Measurements from ENCODE around the gene THEMIS. TPM values are rescaled to one million over a fixed set of nuclear protein-coding genes. Genes with fewer than 3 reads are reported as not detected.
"Not testable (repeated sequence)": the region's sequence is repeated elsewhere in the genome, so short reads cannot be mapped to it uniquely, and the experiment has no call there.

Gene THEMIS
- total RNA-seq, 4 donors from 2014 or later: 1.6 TPM; not detected in 3

DNA sequence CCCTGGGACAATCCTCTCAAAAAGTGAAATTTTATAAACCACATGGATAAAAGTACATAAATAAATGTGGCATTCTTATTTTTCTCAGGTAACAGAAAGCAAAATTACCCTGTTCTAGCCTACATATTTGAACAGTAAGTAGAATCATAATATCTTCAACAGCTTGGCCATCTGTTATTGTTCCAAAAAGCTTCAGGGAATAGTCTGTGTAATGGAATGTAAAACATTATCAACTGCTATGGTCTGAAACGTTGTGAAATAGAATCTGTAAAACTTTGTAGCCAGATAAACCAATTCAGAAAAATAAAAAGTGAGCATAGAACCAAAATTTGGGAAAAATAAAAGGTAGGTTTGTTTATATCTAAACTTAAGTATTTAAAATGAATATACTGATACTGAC is 114.7 kb downstream of the THEMIS start:
- Histone ChIP-seq H3K9me3 (no peaks in the 10 kb centered on the region), H3K4me1 (no peaks in the 10 kb centered on the region), H3K27ac (no peak overlapping the region), H3K27me3 (no peaks in the 10 kb centered on the region), H3K36me3 (no peaks in the 10 kb centered on the region), H3K4me3 (no peak overlapping the region)
- TF ChIP-seq EP300 (IDR thresholded peaks at IDR 0.05) (no peak), POLR2AphosphoS5 (IDR thresholded peaks at IDR 0.05) (no peak), POLR2A (IDR thresholded peaks at IDR 0.05) (no peak), CTCF (IDR thresholded peaks at IDR 0.05) (no peak)
- 12% methylated on average over 1 of the region's 1 CpG for WGBS
- no peak for DNase-seq (ENCODE audit: low spot score in 2 of 2)

DNA sequence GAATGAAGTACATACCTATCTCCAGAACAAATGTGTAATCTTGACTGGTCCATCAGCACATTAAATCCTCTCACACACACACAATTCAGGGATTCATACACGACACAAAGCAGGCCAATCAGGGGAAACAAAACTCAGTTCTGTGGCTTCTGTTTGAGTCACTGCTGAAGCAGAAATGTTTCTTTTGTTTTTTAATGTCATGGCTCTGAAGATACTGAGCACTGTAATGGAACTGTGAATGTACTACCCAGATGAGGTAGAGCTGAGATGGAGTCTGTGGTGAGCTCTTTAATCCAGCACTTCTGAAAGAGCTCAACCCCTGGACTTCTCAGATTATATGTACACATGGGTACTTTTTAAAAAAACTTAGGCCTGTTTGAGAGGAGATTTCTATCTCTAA is 116.4 kb downstream of the THEMIS start:
- Histone ChIP-seq H3K4me3 (no peak overlapping the region), H3K27me3 (no peaks in the 10 kb centered on the region), H3K4me1 (no peaks in the 10 kb centered on the region), H3K36me3 (no peaks in the 10 kb centered on the region), H3K27ac (no peak overlapping the region), H3K9me3 (no peaks in the 10 kb centered on the region)
- 75% methylated on average over 1 of the region's 1 CpG for WGBS
- no peak for DNase-seq (ENCODE audit: low spot score in 2 of 2)
- TF ChIP-seq EP300 (IDR thresholded peaks at IDR 0.05): no peak

- H3K9me3 ChIP-seq; H3K27ac ChIP-seq; DNase-seq (ENCODE audit: low spot score in 2 of 2); H3K36me3 ChIP-seq; H3K4me3 ChIP-seq; H3K4me1 ChIP-seq; H3K27me3 ChIP-seq: not testable (repeated sequence)
- 62% methylated on average over 3 of the region's 4 CpGs for WGBS
Measured at GRCh38 chr6:127781636-127782272, 119.1 kb downstream of the THEMIS start.

GRCh38 chr6:127776320-127776719 is 124.5 kb downstream of the THEMIS start:
- no peak for DNase-seq (ENCODE audit: low spot score in 2 of 2)
- Histone ChIP-seq H3K36me3 (no peaks in the 10 kb centered on the region), H3K4me1 (no peaks in the 10 kb centered on the region), H3K27ac (no peak overlapping the region), H3K27me3 (no peaks in the 10 kb centered on the region), H3K4me3 (no peak overlapping the region), H3K9me3 (no peaks in the 10 kb centered on the region)
- WGBS: 79% methylated on average over 2 of the region's 2 CpGs
- TF ChIP-seq EP300 (IDR thresholded peaks at IDR 0.05) (no peak), POLR2AphosphoS5 (IDR thresholded peaks at IDR 0.05) (no peak), CTCF (IDR thresholded peaks at IDR 0.05) (no peak), POLR2A (IDR thresholded peaks at IDR 0.05) (no peak)

DNA sequence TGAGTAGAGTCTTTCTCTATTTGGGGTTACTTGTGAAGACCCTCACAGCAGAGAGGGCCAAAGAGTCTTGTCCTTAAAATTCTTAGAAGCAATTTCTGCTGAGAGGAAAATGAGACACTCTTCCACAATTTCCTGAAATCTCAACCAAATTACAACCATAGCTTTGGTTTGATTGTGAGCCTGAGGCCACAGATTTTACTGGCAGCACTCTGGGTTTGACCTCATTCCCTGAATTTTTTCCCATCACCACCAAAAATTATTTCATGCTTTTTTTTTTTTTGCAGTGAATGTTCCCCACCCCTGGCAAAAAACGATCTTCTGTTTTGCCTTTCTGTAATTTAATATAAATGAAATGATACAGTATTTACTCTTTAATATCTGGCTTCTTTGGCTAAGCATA is 125.5 kb downstream of the THEMIS start:
- Histone ChIP-seq H3K36me3 (no peaks in the 10 kb centered on the region), H3K4me1 (no peaks in the 10 kb centered on the region), H3K27me3 (no peaks in the 10 kb centered on the region), H3K9me3 (no peaks in the 10 kb centered on the region), H3K4me3 (no peak overlapping the region), H3K27ac (no peak overlapping the region)
- WGBS: 20% methylated on average over 1 of the region's 1 CpG
- TF ChIP-seq POLR2AphosphoS5 (IDR thresholded peaks at IDR 0.05): no peak
- TF ChIP-seq CTCF (IDR thresholded peaks at IDR 0.05): no peak
- TF ChIP-seq POLR2A (IDR thresholded peaks at IDR 0.05): no peak
- no peak for TF ChIP-seq EP300 (IDR thresholded peaks at IDR 0.05)
- DNase-seq (ENCODE audit: low spot score in 2 of 2): no peak

GRCh38 chr6:127768745-127769144 is 132.1 kb downstream of the THEMIS start:
- Histone ChIP-seq H3K4me3 (no peak overlapping the region), H3K36me3 (no peaks in the 10 kb centered on the region), H3K4me1 (no peaks in the 10 kb centered on the region), H3K27me3 (no peaks in the 10 kb centered on the region), H3K27ac (no peak overlapping the region), H3K9me3 (no peaks in the 10 kb centered on the region)
- no peak for TF ChIP-seq EP300 (IDR thresholded peaks at IDR 0.05)
- no peak for TF ChIP-seq POLR2A (IDR thresholded peaks at IDR 0.05)
- TF ChIP-seq CTCF (IDR thresholded peaks at IDR 0.05): no peak
- no peak for TF ChIP-seq POLR2AphosphoS5 (IDR thresholded peaks at IDR 0.05)
- WGBS: 72% methylated on average over 4 of the region's 4 CpGs
- DNase-seq (ENCODE audit: low spot score in 2 of 2): no peak

Measured in suprapubic skin (tissue), 4 donors.